ENCODE results near the gene PEDS1. TPM values are rescaled to one million over a fixed set of nuclear protein-coding genes. Genes with fewer than 3 reads are reported as not detected.

Gene PEDS1
- total and polyA plus RNA-seq, 2 of the 13 experiments (the other 11 are each of a cell fraction or from before 2014, with no cell fraction given) = 30.5 to 93.9 TPM

- TF ChIP-seq BCL3 (CRISPR knock-in tag; IDR thresholded peaks at IDR 0.05) (peak; percentile 91; the same call in 1 of the 2 replicates), NCOA5 (CRISPR knock-in tag; IDR thresholded peaks at IDR 0.05) (no peak), ATF7-NPFF (CRISPR knock-in tag; IDR thresholded peaks at IDR 0.05; ENCODE audit: low read depth) (peak; percentile 87), YEATS2 (CRISPR knock-in tag; IDR thresholded peaks at IDR 0.05; ENCODE audit: borderline replicate concordance) (peak; percentile 92; the same call in 1 of the 2 replicates), NFE2 (CRISPR knock-in tag; IDR thresholded peaks at IDR 0.05) (peak; percentile 93), ZBTB42 (CRISPR knock-in tag; IDR thresholded peaks at IDR 0.05) (peak; percentile 80), CBX5 (CRISPR knock-in tag; IDR thresholded peaks at IDR 0.05; ENCODE audit: borderline replicate concordance) (peak; percentile 90), E2F1 (CRISPR knock-in tag; IDR thresholded peaks at IDR 0.05) (no peak), ATRX (CRISPR knock-in tag; IDR thresholded peaks at IDR 0.05; ENCODE audit: borderline replicate concordance) (0 out of 2 replicates have a peak, but pooled peaks have one; percentile 15), HES4 (CRISPR knock-in tag; IDR thresholded peaks at IDR 0.05; ENCODE audit: borderline replicate concordance) (peak; percentile 88), ZNF207 (IDR thresholded peaks at IDR 0.05; ENCODE audit: borderline replicate concordance) (no peak), ZNF616 (CRISPR knock-in tag; IDR thresholded peaks at IDR 0.05; ENCODE audit: low read depth) (no peak; the same call in 1 of the 2 replicates), REST (IDR thresholded peaks at IDR 0.05; ENCODE audit: borderline replicate concordance in 1 of 2, low read depth in 1 of 2, low read length in 2 of 2) (peak in 1 of 2 experiments; percentile 44; a peak in 1 of 4 replicates), ZNF576 (CRISPR knock-in tag; IDR thresholded peaks at IDR 0.05) (peak; percentile 78; the same call in 1 of the 2 replicates), ZNF619 (CRISPR knock-in tag; IDR thresholded peaks at IDR 0.05) (peak; percentile 79; the same call in 1 of the 2 replicates), HNRNPUL1 (IDR thresholded peaks at IDR 0.05; ENCODE audit: low read depth, low read length) (no peak), ZNF10 (CRISPR knock-in tag; IDR thresholded peaks at IDR 0.05; ENCODE audit: borderline replicate concordance, low read depth) (no peak), ZNF629 (CRISPR knock-in tag; conservative IDR thresholded peaks at IDR 0.05) (no peak; the same call in none of the 2 replicates), SALL1 (CRISPR knock-in tag; IDR thresholded peaks at IDR 0.05) (peak; percentile 99), HNF4G (IDR thresholded peaks at IDR 0.05; ENCODE audit: borderline replicate concordance, low read depth, low read length) (peak; percentile 75; the same call in 1 of the 2 replicates), HNF4G (CRISPR knock-in tag; IDR thresholded peaks at IDR 0.05; ENCODE audit: borderline replicate concordance, low read depth) (no peak; the same call in 1 of the 2 replicates), HOXD1 (CRISPR knock-in tag; IDR thresholded peaks at IDR 0.05) (peak; percentile 81), ZNF3 (CRISPR knock-in tag; IDR thresholded peaks at IDR 0.05) (peak; percentile 53; the same call in 1 of the 2 replicates)
Observed at GRCh38 chr20:50165684-50166554, 12.4 kb upstream of the PEDS1 start (continued).

Data from HepG2 (cell line).